Naive thymus-derived CD8-positive, alpha-beta T cell (primary cell): Measurements from ENCODE around the gene TBC1D22A. TPM values are rescaled to one million over a fixed set of nuclear protein-coding genes. Genes with fewer than 3 reads are reported as not detected.
"Not testable (repeated sequence)": the region's sequence is repeated elsewhere in the genome, so short reads cannot be mapped to it uniquely, and the experiment has no call there.

ENCODE experiments used
- ATAC-seq, 2 donors: fragments of 150-1000 bp; cut with Tn5 transposase in 1 of 2; sonication (Bioruptor Pico), chemical (Tn5 transposase) in 1 of 2; 1 replicate in 1 of 2; 2 replicates in 1 of 2; pipeline ENCODE4 v1.10.0; 2021; ENCODE audit warnings: mild to moderate bottlenecking in 2 of 2, moderate library complexity in 2 of 2
- POLR2A ChIA-PET: fragments of 350-600 bp; sonication (Branson Sonifier 250); formaldehyde crosslinking; loops from one replicate; lab custom pipeline; 2021; ENCODE audit warnings: antibody characterized with exemption; lab: Charles Lee
- DNase-seq, 10 donors: peaks; one replicate each; pipeline versions ENCODE4 v3.0.0 to v3.0.0-alpha.2; 2020 to 2022
- H3K27ac Mint-ChIP-seq, 10 donors: one replicate each; pipeline ENCODE4 v1.8.0; 2020 to 2022; ENCODE audit warnings: mild to moderate bottlenecking in 10 of 10, mixed read lengths in 10 of 10, moderate library complexity in 4 of 10, inconsistent platforms in 1 of 10
- H3K27me3 Mint-ChIP-seq, 5 donors: one replicate each; pipeline ENCODE4 v1.8.0; 2021 to 2022; ENCODE audit warnings: mixed read lengths in 5 of 5
- H3K36me3 Mint-ChIP-seq, 3 donors: one replicate each; pipeline ENCODE4 v1.8.0; 2020 to 2022; ENCODE audit warnings: mixed read lengths in 3 of 3, mild to moderate bottlenecking in 2 of 3, inconsistent platforms in 1 of 3
- H3K4me1 Mint-ChIP-seq, 4 donors: one replicate each; pipeline ENCODE4 v1.8.0; 2021 to 2022; ENCODE audit warnings: mixed read lengths in 4 of 4
- H3K4me3 Mint-ChIP-seq, 10 donors: one replicate each; pipeline ENCODE4 v1.8.0; 2020 to 2022; ENCODE audit warnings: mild to moderate bottlenecking in 10 of 10, mixed read lengths in 10 of 10, moderate library complexity in 6 of 10, inconsistent platforms in 1 of 10
- H3K9me3 Mint-ChIP-seq, 9 donors: one replicate each; pipeline ENCODE4 v1.8.0; 2020 to 2022; ENCODE audit warnings: mixed read lengths in 9 of 9, mild to moderate bottlenecking in 3 of 9, inconsistent platforms in 1 of 9, moderate library complexity in 1 of 9
- polyA plus RNA-seq, 3 donors: library from polyadenylated mRNA; unstranded; fragments of 300-500 nt; fragmentation: Illumina TruSeq; gene quantifications; one replicate each; pipeline ENCODE4 v1.2.3, GENCODE V29; 2021
- total RNA-seq, 8 experiments: library from RNA in 2 of 8; stranded (reverse) in 2 of 8; gene quantifications; one replicate each; pipeline ENCODE4 v1.2.3 and lab custom pipeline; 2021 to 2026

The TBC1D22A gene
- total and polyA plus RNA-seq, 5 experiments from 2014 or later: 23.0 to 57.2 (median 24.6) TPM

DNA sequence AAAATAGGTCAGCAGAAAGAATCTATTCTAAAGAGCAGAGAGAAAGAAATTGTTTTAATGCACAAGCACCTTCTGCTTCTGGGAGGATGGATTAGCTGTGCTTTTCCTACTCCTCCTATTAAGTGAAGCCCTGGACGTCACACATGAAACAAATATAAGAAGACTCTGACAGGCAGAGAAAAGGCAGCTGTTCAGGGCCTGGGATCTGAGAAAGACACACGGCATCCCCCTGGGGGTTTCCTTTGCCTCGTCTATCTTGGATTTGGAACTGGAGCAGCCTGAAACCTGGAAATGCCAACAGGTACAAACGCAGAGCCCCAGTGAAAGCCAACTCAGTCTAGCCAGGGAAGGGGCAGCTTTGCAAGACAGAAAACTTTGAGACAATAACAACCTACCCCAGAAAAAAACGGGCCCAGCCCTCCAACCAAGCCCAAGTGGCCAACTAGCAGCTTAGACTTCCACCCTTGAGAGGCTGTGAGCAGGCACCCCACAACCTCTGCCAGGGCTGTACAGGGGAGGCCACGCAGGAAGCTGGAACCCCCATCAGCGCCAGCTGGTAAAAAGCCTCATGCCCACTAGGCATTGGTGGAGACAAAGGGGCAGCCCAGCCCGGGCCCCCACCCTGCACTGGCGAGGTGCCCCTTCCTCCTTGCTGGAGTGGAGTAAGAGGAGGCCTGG, 31.7 kb upstream of the TBC1D22A start:
- Mint-ChIP-seq H3K4me3 (peak overlapping the region in 7 of 10 donors; percentile 34 to 80 (median 59)), H3K27me3 (no peaks in the 10 kb centered on the region), H3K36me3 (peaks cover 0 to 40% (median 2%) of the 10 kb centered on the region in 3 donors), H3K4me1 (peaks cover 27 to 81% (median 63%) of the 10 kb centered on the region in 4 donors), H3K9me3 (no peaks in the 10 kb centered on the region), H3K27ac (peak overlapping the region; percentile 33 to 92 (median 80))
- POLR2A ChIA-PET: interaction anchor here (1.0 to 7.2 kb wide), 5 partner anchors 8 to 32 kb away, joined by 3 to 78 read pairs (median 4); partner anchors contain the start of gene TBC1D22A
- ATAC-seq: peak in 1 of 2 donors; percentile 48
- no peak for DNase-seq

DNA sequence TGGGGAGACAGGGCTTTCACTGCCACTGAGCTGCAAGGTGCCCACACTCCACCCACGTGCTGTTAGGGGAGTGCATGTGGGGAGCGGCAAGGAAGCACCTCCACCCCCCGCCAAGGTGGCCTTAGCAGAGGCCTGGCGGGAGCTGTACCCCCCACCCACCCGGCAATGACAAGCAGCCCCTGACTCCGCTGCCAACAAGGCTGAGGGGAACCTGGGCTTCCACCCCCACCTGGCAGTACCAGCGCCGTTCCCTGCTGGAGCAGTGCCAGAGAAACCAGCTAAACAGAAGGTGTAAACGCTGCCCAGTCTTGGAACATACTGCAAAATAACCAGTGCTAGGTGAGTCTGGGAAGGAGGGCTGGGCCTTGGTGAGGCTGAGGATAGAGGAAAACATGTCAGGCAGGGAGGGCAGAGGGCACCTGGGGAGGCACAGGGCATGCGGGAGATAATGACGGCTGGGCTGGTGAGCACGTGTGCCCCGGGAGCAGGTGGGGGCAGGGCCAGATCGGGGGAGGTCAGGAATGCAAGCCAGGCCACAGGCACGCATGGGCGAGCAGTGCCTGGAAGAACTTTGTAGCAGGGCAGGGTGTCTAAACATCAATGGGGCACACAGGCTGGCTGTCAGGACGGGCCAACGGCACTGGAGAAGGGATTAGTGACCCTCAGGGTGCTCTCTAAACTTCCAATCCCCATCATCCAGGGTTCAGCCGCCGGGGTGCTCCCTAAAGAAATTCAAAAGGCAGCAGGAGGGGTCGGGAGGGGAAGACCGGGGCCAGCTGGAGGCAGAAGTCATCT, 31.0 kb upstream of the TBC1D22A start:
- POLR2A ChIA-PET: interaction anchor here (1.2 to 7.2 kb wide), 4 partner anchors 9 to 32 kb away, joined by 4 to 78 read pairs (median 6); partner anchors contain the start of gene TBC1D22A
- ATAC-seq (peak in 1 of 2 donors; percentile 41), DNase-seq (no peak)
- Mint-ChIP-seq H3K4me3 (peak overlapping the region in 9 of 10 donors; percentile 34 to 80 (median 65)), H3K4me1 (peaks cover 26 to 81% (median 66%) of the 10 kb centered on the region in 4 donors), H3K9me3 (no peaks in the 10 kb centered on the region), H3K36me3 (peaks cover 0 to 38% (median 2%) of the 10 kb centered on the region in 3 donors), H3K27ac (peak overlapping the region; percentile 43 to 92 (median 84)), H3K27me3 (no peaks in the 10 kb centered on the region)

DNA sequence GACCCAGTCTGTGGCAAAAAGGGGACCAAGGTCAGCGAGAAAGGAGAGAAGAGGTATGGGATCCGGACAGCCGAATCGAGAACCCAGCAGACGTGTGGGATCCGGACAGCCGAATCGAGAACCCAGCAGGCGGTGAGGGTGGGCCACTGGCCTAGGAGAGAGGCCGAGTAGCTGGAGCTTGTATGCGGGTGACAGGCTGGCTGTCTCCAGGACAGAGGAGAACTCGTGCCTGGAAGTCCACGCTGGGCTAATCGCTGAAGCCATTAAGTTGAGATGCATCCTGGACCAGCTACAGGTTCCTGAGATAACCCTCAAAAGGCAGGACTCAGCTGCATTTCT, 30.4 kb upstream of the TBC1D22A start:
- H3K9me3 Mint-ChIP-seq: no peaks in the 10 kb centered on the region
- POLR2A ChIA-PET: interaction anchor here (1.5 to 7.2 kb wide), 4 partner anchors 17 to 31 kb away, joined by 4 to 78 read pairs (median 6); partner anchors contain the start of gene TBC1D22A
- H3K4me1 Mint-ChIP-seq: peaks cover 29 to 83% (median 70%) of the 10 kb centered on the region in 4 donors
- peak overlapping the region in 8 of 10 donors; percentile 28 to 92 (median 85) for H3K27ac Mint-ChIP-seq
- H3K27me3 Mint-ChIP-seq: no peaks in the 10 kb centered on the region
- H3K4me3 Mint-ChIP-seq: peak overlapping the region in 2 of 10 donors; percentile 68 to 80
- H3K36me3 Mint-ChIP-seq: peaks cover 0 to 34% (median 2%) of the 10 kb centered on the region in 3 donors
- no peak for DNase-seq
- no peak for ATAC-seq

DNA sequence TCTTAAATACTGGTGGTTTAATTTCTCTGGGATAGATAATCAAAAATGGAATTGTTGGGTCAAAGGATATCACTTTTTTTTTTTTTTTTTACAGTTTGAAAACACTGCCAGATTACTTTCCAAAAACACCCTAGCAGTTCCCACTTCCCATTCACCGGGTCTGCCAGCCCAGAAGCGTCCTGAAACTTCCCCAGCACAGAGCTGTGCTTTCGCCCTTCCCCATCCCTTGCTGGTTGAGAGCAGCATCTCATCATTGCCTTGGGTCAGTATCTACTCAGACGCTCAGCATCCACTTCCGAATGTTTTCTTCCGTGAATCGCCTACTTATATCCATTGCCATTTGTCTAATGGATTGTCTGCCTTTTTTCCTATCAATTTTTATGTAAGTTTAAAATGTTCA, 29.9 kb upstream of the TBC1D22A start:
- H3K4me3 Mint-ChIP-seq: peak overlapping the region in 4 of 10 donors; percentile 10 to 32 (median 22)
- peaks cover 32 to 80% (median 73%) of the 10 kb centered on the region in 4 donors for H3K4me1 Mint-ChIP-seq
- peak overlapping the region in 6 of 10 donors; percentile 15 to 90 (median 70) for H3K27ac Mint-ChIP-seq
- no peaks in the 10 kb centered on the region for H3K9me3 Mint-ChIP-seq
- H3K36me3 Mint-ChIP-seq: peaks cover 0 to 32% (median 2%) of the 10 kb centered on the region in 3 donors
- DNase-seq: no peak
- POLR2A ChIA-PET: interaction anchor here (0.8 to 7.2 kb wide), 6 partner anchors 17 to 71 kb away, joined by 3 to 78 read pairs (median 5); partner anchors contain the start of gene TBC1D22A
- no peak for ATAC-seq
- no peaks in the 10 kb centered on the region for H3K27me3 Mint-ChIP-seq

DNA sequence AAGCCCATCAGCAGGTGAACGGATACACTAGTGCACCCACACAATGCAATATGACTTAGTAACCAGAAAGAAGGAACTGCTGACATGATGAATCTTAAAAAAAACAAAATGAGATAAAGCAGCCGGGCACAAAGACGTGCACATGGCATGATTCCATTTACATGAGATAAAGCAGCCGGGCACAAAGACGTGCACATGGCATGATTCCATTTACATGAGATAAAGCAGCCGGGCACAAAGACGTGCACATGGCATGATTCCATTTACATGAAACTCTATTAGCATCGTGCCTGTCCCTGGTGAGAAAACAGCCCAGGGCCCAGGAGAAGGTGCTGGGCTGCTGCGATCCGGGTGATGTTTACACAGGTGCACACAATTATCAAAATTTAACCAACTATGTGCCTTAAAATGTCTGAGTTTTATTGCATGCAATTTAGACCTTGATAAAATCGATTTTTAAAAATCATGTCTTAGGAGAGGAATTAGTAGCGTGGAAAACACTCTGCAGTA, 28.2 kb upstream of the TBC1D22A start:
- not testable (repeated sequence) for ATAC-seq, H3K27me3 Mint-ChIP-seq, H3K9me3 Mint-ChIP-seq, DNase-seq
- Mint-ChIP-seq H3K4me3 (peak overlapping the region; percentile 47 to 100 (median 100)), H3K4me1 (peaks cover 33 to 72% (median 69%) of the 10 kb centered on the region in 4 donors), H3K36me3 (peaks cover 0 to 25% (median 2%) of the 10 kb centered on the region in 3 donors), H3K27ac (peak overlapping the region in 9 of 10 donors; percentile 55 to 100 (median 99))
- POLR2A ChIA-PET: interaction anchor here (0.6 to 7.2 kb wide), 5 partner anchors 15 to 168 kb away, joined by 3 to 78 read pairs (median 6); partner anchors contain the start of gene TBC1D22A

DNA sequence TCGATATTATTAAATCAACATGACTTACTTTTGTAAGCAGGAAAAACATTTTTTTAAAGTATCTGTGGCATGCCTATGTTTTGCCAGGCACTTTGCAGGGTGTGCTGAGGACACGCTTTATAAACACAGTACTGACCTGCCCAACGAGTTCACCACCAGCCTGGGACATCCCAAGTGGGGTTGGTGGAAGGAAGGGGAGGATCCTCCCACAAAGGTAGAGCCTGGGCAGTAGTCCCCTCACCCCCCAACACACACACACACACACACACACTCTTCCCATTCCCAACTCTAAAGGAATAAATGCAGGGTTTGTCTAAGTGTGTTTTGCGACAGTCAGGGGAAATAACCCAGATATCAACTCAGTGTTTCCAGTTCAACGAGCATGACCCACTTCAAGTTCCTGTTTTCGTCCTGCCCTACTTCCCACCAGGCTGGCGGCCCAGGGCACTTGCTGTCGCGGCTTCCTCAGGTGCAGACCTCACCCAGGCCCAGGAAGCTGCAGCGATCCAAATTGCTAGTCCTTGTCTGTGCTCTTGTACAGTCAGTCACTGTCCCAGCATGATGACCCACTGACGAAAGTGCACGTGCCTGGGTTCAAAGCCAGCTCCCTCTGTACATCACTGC, 27.5 kb upstream of the TBC1D22A start:
- POLR2A ChIA-PET: interaction anchor here (0.6 to 7.3 kb wide), 10 partner anchors 14 to 143 kb away, joined by 3 to 134 read pairs (median 10); partner anchors contain the start of gene TBC1D22A
- no peaks in the 10 kb centered on the region for H3K9me3 Mint-ChIP-seq
- no peaks in the 10 kb centered on the region for H3K27me3 Mint-ChIP-seq
- H3K36me3 Mint-ChIP-seq: peaks cover 0 to 22% (median 2%) of the 10 kb centered on the region in 3 donors
- peaks cover 34 to 70% (median 70%) of the 10 kb centered on the region in 4 donors for H3K4me1 Mint-ChIP-seq
- ATAC-seq (peak; percentile 6 to 37), DNase-seq (peak; percentile 22 to 77 (median 40))
- peak overlapping the region; percentile 94 to 100 (median 99) for H3K27ac Mint-ChIP-seq
- peak overlapping the region; percentile 87 to 100 (median 100) for H3K4me3 Mint-ChIP-seq

DNA sequence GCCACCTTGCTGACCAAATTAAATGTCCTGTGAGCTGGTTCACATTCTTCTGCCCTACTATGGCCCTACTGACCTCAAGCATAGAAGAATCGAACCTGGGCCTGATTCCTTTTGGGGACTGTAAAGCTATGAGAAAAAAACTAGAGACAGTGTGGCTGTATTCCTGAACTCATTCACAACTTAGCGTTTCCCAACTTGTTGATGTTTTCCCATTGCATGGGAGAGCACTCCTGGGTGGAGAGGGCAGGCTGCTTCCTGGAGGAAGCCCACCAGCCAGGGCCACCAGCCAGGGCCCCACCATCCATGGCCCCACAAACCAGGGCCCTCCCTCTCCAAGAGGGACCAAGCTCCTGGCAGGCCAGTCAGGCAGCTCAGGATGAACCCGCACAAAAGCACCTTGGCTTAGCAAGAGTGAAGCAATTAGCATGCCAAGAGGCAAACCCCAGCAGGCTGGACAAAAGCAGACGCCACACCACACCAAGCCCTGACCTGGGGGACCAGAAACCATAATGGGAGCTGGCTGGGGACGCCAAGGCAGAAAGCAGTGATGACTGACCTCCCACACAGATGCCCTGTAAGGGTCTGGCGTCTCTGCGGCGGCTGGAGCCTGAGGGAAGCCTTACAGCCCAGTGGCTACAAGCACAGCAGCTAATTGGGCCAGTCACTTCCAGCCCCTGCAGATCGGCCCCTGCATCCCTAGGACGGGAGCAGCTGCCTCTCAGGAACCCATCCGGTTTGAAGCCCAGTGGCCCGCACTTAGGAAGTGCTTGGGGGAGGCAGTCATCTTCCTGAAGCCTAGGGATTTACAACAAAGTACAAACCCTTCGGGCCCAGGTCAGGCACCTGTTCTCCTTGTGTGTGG, 26.5 kb upstream of the TBC1D22A start:
- Mint-ChIP-seq H3K4me1 (peaks cover 30 to 64% (median 62%) of the 10 kb centered on the region in 4 donors), H3K9me3 (no peaks in the 10 kb centered on the region), H3K27ac (peak overlapping the region; percentile 94 to 100 (median 99)), H3K4me3 (peak overlapping the region; percentile 91 to 100 (median 100)), H3K27me3 (no peaks in the 10 kb centered on the region), H3K36me3 (peaks cover 0 to 16% (median 2%) of the 10 kb centered on the region in 3 donors)
- ATAC-seq (no peak), DNase-seq (no peak)
- POLR2A ChIA-PET: interaction anchor here (0.6 to 7.3 kb wide), 12 partner anchors 13 to 144 kb away, joined by 3 to 134 read pairs (median 8); partner anchors contain the start of gene TBC1D22A

DNA sequence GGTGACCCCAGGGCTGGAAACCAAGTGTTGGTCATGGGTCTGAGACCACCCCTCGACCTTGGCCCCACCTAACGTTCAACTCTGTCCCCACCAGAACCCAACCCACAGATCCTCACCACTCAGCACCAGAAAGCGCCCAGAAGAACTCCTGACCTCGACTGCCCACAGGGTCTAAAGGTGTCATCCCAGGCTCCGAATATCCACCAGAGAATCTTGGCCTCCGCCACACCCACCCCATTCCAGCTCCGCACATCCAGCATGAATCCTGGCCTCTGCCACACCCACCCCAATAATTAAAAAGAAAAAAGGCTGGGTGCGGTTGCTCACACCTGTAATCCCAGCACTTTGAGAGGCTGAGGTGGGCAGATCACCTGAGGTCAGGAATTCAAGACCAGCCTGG, 25.7 kb upstream of the TBC1D22A start:
- POLR2A ChIA-PET: interaction anchor here (0.9 to 7.3 kb wide), 6 partner anchors 13 to 54 kb away, joined by 4 to 134 read pairs (median 20); partner anchors contain the start of gene TBC1D22A
- Mint-ChIP-seq H3K27ac (peak overlapping the region; percentile 94 to 100 (median 99)), H3K9me3 (no peaks in the 10 kb centered on the region), H3K27me3 (no peaks in the 10 kb centered on the region), H3K4me3 (peak overlapping the region; percentile 91 to 100 (median 100)), H3K36me3 (peaks cover 0 to 10% (median under 1%) of the 10 kb centered on the region in 3 donors), H3K4me1 (peaks cover 27 to 59% (median 55%) of the 10 kb centered on the region in 4 donors)
- DNase-seq (no peak), ATAC-seq (no peak)

DNA sequence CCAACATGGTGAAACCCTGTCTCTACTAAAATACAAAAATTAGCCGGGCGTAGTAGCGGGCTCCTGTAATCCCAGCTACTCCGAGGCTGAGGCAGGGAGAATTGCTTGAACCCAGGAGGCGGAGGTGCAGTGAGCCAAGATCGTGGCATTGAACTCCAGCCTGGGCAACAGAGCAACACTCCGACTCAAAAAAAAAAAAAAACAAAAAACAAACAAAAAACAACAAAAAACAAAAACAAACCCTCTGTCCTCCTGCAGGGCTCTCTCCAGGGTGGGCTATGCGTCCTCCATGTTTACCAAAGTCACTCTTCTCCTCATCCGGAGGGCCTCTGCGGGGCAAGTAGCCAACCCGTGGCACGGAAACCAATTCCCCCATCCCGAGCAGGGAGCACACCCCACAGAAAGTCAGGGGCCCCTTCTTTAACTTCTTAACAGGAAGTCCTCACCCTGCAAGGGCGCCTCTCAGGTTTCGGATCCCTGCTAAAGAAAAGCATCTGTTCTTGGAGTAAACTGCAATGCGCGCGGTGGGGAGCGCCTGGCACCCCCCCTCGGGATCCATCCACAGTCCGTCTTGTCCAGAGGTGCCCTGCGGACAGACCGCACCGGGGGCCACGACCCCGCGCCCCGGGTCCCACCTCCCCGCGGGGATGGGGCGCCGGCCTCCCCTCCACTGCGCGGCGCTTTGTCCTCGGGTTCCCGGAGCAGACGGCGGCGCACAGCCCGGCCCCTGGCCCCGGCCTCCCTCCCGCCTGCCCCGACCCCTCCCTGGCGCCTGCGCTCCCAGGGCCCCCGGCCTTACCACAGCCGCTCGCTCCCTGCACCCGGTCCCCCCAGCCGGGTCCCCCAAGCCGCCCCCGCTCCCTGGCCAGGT, 25.1 kb upstream of the TBC1D22A start:
- Mint-ChIP-seq H3K9me3 (no peaks in the 10 kb centered on the region), H3K27me3 (no peaks in the 10 kb centered on the region), H3K36me3 (peaks cover 0 to 7% (median 0%) of the 10 kb centered on the region in 3 donors), H3K27ac (peak overlapping the region; percentile 94 to 100 (median 99)), H3K4me3 (peak overlapping the region; percentile 91 to 100 (median 100)), H3K4me1 (peaks cover 25 to 54% (median 50%) of the 10 kb centered on the region in 4 donors)
- ATAC-seq (peak; percentile 29 to 45), DNase-seq (peak; percentile 20 to 68 (median 43))
- POLR2A ChIA-PET: interaction anchor here (0.9 to 7.3 kb wide), 8 partner anchors 12 to 54 kb away, joined by 4 to 134 read pairs (median 30); partner anchors contain the start of gene TBC1D22A
